ENCODE measurements around the gene ROCK2.
"Not testable (repeated sequence)": the region's sequence is repeated elsewhere in the genome, so short reads cannot be mapped to it uniquely, and the experiment has no call there.

The ROCK2 gene

GRCh38 chr2:11201969-11202368 lies 142.5 kb downstream of the ROCK2 start:
- H3K27ac ChIP-seq, result no peak overlapping the region
- no peak for DNase-seq (ENCODE audit: low read depth, low spot score)

GRCh38 chr2:11200651-11201050 lies 143.8 kb downstream of the ROCK2 start:
- no peak for DNase-seq (ENCODE audit: low read depth, low spot score)
- no peak overlapping the region for H3K27ac ChIP-seq

- no peak for DNase-seq (ENCODE audit: low read depth, low spot score)
These were observed 148.2 kb downstream of the ROCK2 start for GRCh38 chr2:11196246-11196645.

GRCh38 chr2:11187731-11188130 lies 156.7 kb downstream of the ROCK2 start:
- no peak for DNase-seq (ENCODE audit: low read depth, low spot score)
- peak overlapping the region; percentile 30 for H3K27ac ChIP-seq

More at GRCh38 chr2:11196246-11196645, 148.2 kb downstream of the ROCK2 start:
- no peak overlapping the region for H3K27ac ChIP-seq

GRCh38 chr2:11187083-11187619 lies 157.3 kb downstream of the ROCK2 start:
- DNase-seq (ENCODE audit: low read depth, low spot score), result no peak

GRCh38 chr2:11186145-11186544 lies 158.3 kb downstream of the ROCK2 start:
- no peak for DNase-seq (ENCODE audit: low read depth, low spot score)
- no peak overlapping the region for H3K27ac ChIP-seq

More at GRCh38 chr2:11187083-11187619, 157.3 kb downstream of the ROCK2 start:
- peak overlapping the region; percentile 30 for H3K27ac ChIP-seq

GRCh38 chr2:11182951-11183350 lies 161.5 kb downstream of the ROCK2 start:
- H3K27ac ChIP-seq, result no peak overlapping the region
- DNase-seq (ENCODE audit: low read depth, low spot score), result no peak

GRCh38 chr2:11180653-11181052 lies 163.8 kb downstream of the ROCK2 start:
- H3K27ac ChIP-seq, result no peak overlapping the region
- no peak for DNase-seq (ENCODE audit: low read depth, low spot score)

GRCh38 chr2:11179899-11180298 lies 164.5 kb downstream of the ROCK2 start:
- H3K27ac ChIP-seq, result no peak overlapping the region
- DNase-seq (ENCODE audit: low read depth, low spot score), result no peak

- H3K27ac ChIP-seq, result no peak overlapping the region
- DNase-seq (ENCODE audit: low read depth, low spot score), result no peak
These were observed 165.2 kb downstream of the ROCK2 start for GRCh38 chr2:11179196-11179595.

GRCh38 chr2:11177871-11178690 lies 166.4 kb downstream of the ROCK2 start:
- no peak overlapping the region for H3K27ac ChIP-seq
- DNase-seq (ENCODE audit: low read depth, low spot score), result no peak

GRCh38 chr2:11175293-11175795 lies 169.1 kb downstream of the ROCK2 start:
- no peak overlapping the region for H3K27ac ChIP-seq
- no peak for DNase-seq (ENCODE audit: low read depth, low spot score)

GRCh38 chr2:11174222-11174621 lies 170.2 kb downstream of the ROCK2 start:
- H3K27ac ChIP-seq, result no peak overlapping the region
- DNase-seq (ENCODE audit: low read depth, low spot score), result no peak

- no peak for DNase-seq (ENCODE audit: low read depth, low spot score)
- no peak overlapping the region for H3K27ac ChIP-seq
These were observed 175.1 kb downstream of the ROCK2 start for GRCh38 chr2:11169333-11169732.

GRCh38 chr2:11168488-11168887 lies 175.9 kb downstream of the ROCK2 start:
- H3K27ac ChIP-seq, result no peak overlapping the region

GRCh38 chr2:11166476-11166875 lies 178.0 kb downstream of the ROCK2 start:
- H3K27ac ChIP-seq, result no peak overlapping the region
- no peak for DNase-seq (ENCODE audit: low read depth, low spot score)

More at GRCh38 chr2:11168488-11168887, 175.9 kb downstream of the ROCK2 start:
- DNase-seq (ENCODE audit: low read depth, low spot score), result no peak

- not testable (repeated sequence) for H3K27ac ChIP-seq; DNase-seq (ENCODE audit: low read depth, low spot score)
These were observed 179.4 kb downstream of the ROCK2 start for GRCh38 chr2:11165046-11165445.

- no peak for DNase-seq (ENCODE audit: low read depth, low spot score)
- no peak overlapping the region for H3K27ac ChIP-seq
These were observed 180.8 kb downstream of the ROCK2 start for GRCh38 chr2:11163439-11164317.

- H3K27ac ChIP-seq, result no peak overlapping the region
- DNase-seq (ENCODE audit: low read depth, low spot score), result no peak
These were observed 182.7 kb downstream of the ROCK2 start for GRCh38 chr2:11161747-11162146.

GRCh38 chr2:11160731-11161455 lies 183.5 kb downstream of the ROCK2 start:
- no peak overlapping the region for H3K27ac ChIP-seq
- no peak for DNase-seq (ENCODE audit: low read depth, low spot score)

Measured in epithelial cell of prostate (primary cell).